T-helper 2 cell treated with Interferon-gamma antibody and Interleukin-4, amounts not matched to agents 5 μg/mL and 100 μg/mL, for 36 hours (primary cell): ENCODE measurements around the gene DDX39B.

ENCODE experiments used
- DNase-seq: peaks from one replicate; pipeline ENCODE4 v3.0.0; 2021; ENCODE audit warnings: low spot score
- H3K27ac Mint-ChIP-seq: one replicate; pipeline ENCODE4 v1.8.0; 2021; ENCODE audit warnings: mild to moderate bottlenecking, mixed read lengths
- H3K27me3 Mint-ChIP-seq: one replicate; pipeline ENCODE4 v1.8.0; 2021; ENCODE audit warnings: low read depth, mixed read lengths
- H3K36me3 Mint-ChIP-seq: one replicate; pipeline ENCODE4 v1.8.0; 2021; ENCODE audit warnings: low read depth, mixed read lengths
- H3K4me1 Mint-ChIP-seq: one replicate; pipeline ENCODE4 v1.8.0; 2021; ENCODE audit warnings: low read depth, mixed read lengths
- H3K4me3 Mint-ChIP-seq: one replicate; pipeline ENCODE4 v1.8.0; 2022; ENCODE audit warnings: mild to moderate bottlenecking, moderate library complexity, mixed read lengths
- H3K9me3 Mint-ChIP-seq: one replicate; pipeline ENCODE4 v1.8.0; 2021; ENCODE audit warnings: mixed read lengths

The DDX39B gene

GRCh38 chr6:31533455-31533841, 8.4 kb downstream of the DDX39B start:
- H3K27me3 Mint-ChIP-seq = no peaks in the 10 kb centered on the region
- H3K36me3 Mint-ChIP-seq = peaks cover 75% of the 10 kb centered on the region
- H3K4me1 Mint-ChIP-seq = peaks cover 18% of the 10 kb centered on the region
- DNase-seq = no peak
- no peak overlapping the region for H3K27ac Mint-ChIP-seq
- H3K4me3 Mint-ChIP-seq = no peak overlapping the region
- H3K9me3 Mint-ChIP-seq = no peaks in the 10 kb centered on the region

- no peak overlapping the region for H3K27ac Mint-ChIP-seq
- DNase-seq = no peak
- H3K4me3 Mint-ChIP-seq = no peak overlapping the region
- no peaks in the 10 kb centered on the region for H3K27me3 Mint-ChIP-seq
- peaks cover 71% of the 10 kb centered on the region for H3K36me3 Mint-ChIP-seq
- peaks cover 15% of the 10 kb centered on the region for H3K4me1 Mint-ChIP-seq
- H3K9me3 Mint-ChIP-seq = no peaks in the 10 kb centered on the region
Observed at GRCh38 chr6:31532644-31533454, 9.0 kb downstream of the DDX39B start.

GRCh38 chr6:31531771-31532643, 9.8 kb downstream of the DDX39B start:
- peaks cover 66% of the 10 kb centered on the region for H3K36me3 Mint-ChIP-seq
- DNase-seq = no peak
- H3K4me1 Mint-ChIP-seq = peaks cover 15% of the 10 kb centered on the region
- H3K9me3 Mint-ChIP-seq = no peaks in the 10 kb centered on the region
- H3K27me3 Mint-ChIP-seq = no peaks in the 10 kb centered on the region
- H3K27ac Mint-ChIP-seq = no peak overlapping the region
- H3K4me3 Mint-ChIP-seq = no peak overlapping the region

GRCh38 chr6:31531162-31531561, 10.6 kb downstream of the DDX39B start:
- H3K4me3 Mint-ChIP-seq = no peak overlapping the region
- no peaks in the 10 kb centered on the region for H3K27me3 Mint-ChIP-seq
- H3K27ac Mint-ChIP-seq = no peak overlapping the region
- H3K9me3 Mint-ChIP-seq = no peaks in the 10 kb centered on the region
- no peak for DNase-seq
- H3K36me3 Mint-ChIP-seq = peaks cover 59% of the 10 kb centered on the region
- peaks cover 12% of the 10 kb centered on the region for H3K4me1 Mint-ChIP-seq

GRCh38 chr6:31530659-31531058, 11.1 kb downstream of the DDX39B start:
- Mint-ChIP-seq H3K9me3 (no peaks in the 10 kb centered on the region), H3K4me1 (peaks cover 7% of the 10 kb centered on the region), H3K4me3 (no peak overlapping the region), H3K27me3 (no peaks in the 10 kb centered on the region), H3K36me3 (peaks cover 54% of the 10 kb centered on the region), H3K27ac (no peak overlapping the region)
- DNase-seq = no peak

- no peak for DNase-seq
- H3K4me1 Mint-ChIP-seq = peaks cover 6% of the 10 kb centered on the region
- peaks cover 43% of the 10 kb centered on the region for H3K36me3 Mint-ChIP-seq
- H3K9me3 Mint-ChIP-seq = no peaks in the 10 kb centered on the region
- no peak overlapping the region for H3K27ac Mint-ChIP-seq
- H3K27me3 Mint-ChIP-seq = no peaks in the 10 kb centered on the region
- H3K4me3 Mint-ChIP-seq = no peak overlapping the region
Observed at GRCh38 chr6:31529329-31530150, 12.3 kb downstream of the DDX39B start.

- H3K4me1 Mint-ChIP-seq = peaks cover 6% of the 10 kb centered on the region
- H3K36me3 Mint-ChIP-seq = peaks cover 38% of the 10 kb centered on the region
- no peak within 1 kb of the TSS for H3K4me3 Mint-ChIP-seq
- DNase-seq = no peak
- H3K9me3 Mint-ChIP-seq = no peaks in the 10 kb centered on the region
- H3K27me3 Mint-ChIP-seq = no peaks in the 10 kb centered on the region
- H3K27ac Mint-ChIP-seq = no peak within 1 kb of the TSS
Observed at GRCh38 chr6:31528821-31529328, 12.9 kb downstream of the DDX39B start, which contains the start of gene MCCD1. TSS of gene MCCD1 (plus strand) at chr6:31528962. CDS start at chr6:31529015, 53 bp downstream.

- no peak for DNase-seq
- Mint-ChIP-seq H3K27ac (no peak overlapping the region), H3K4me1 (peaks cover 4% of the 10 kb centered on the region), H3K9me3 (no peaks in the 10 kb centered on the region), H3K27me3 (no peaks in the 10 kb centered on the region), H3K4me3 (no peak overlapping the region), H3K36me3 (peaks cover 34% of the 10 kb centered on the region)
Observed at GRCh38 chr6:31528307-31528777, 13.5 kb downstream of the DDX39B start.

GRCh38 chr6:31525932-31526591, 15.7 kb downstream of the DDX39B start:
- H3K27ac Mint-ChIP-seq = no peak overlapping the region
- H3K36me3 Mint-ChIP-seq = peaks cover 13% of the 10 kb centered on the region
- H3K27me3 Mint-ChIP-seq = peaks cover 20% of the 10 kb centered on the region
- no peak for DNase-seq
- no peak overlapping the region for H3K4me3 Mint-ChIP-seq
- no peaks in the 10 kb centered on the region for H3K4me1 Mint-ChIP-seq
- H3K9me3 Mint-ChIP-seq = no peaks in the 10 kb centered on the region

GRCh38 chr6:31525553-31525931, 16.3 kb downstream of the DDX39B start:
- Mint-ChIP-seq H3K27me3 (peaks cover 20% of the 10 kb centered on the region), H3K4me1 (no peaks in the 10 kb centered on the region), H3K27ac (no peak overlapping the region), H3K9me3 (no peaks in the 10 kb centered on the region), H3K4me3 (no peak overlapping the region), H3K36me3 (peaks cover 9% of the 10 kb centered on the region)
- no peak for DNase-seq

- no peaks in the 10 kb centered on the region for H3K4me1 Mint-ChIP-seq
- H3K36me3 Mint-ChIP-seq = no peaks in the 10 kb centered on the region
- peaks cover 32% of the 10 kb centered on the region for H3K27me3 Mint-ChIP-seq
- H3K9me3 Mint-ChIP-seq = no peaks in the 10 kb centered on the region
- H3K27ac Mint-ChIP-seq = no peak overlapping the region
- H3K4me3 Mint-ChIP-seq = no peak overlapping the region
- no peak for DNase-seq
Observed at GRCh38 chr6:31521835-31522234, 20.0 kb downstream of the DDX39B start.

GRCh38 chr6:31513456-31514165, 28.2 kb downstream of the DDX39B start:
- Mint-ChIP-seq H3K4me3 (no peak overlapping the region), H3K4me1 (no peaks in the 10 kb centered on the region), H3K27ac (no peak overlapping the region), H3K27me3 (peaks cover 11% of the 10 kb centered on the region), H3K36me3 (peaks cover 29% of the 10 kb centered on the region), H3K9me3 (no peaks in the 10 kb centered on the region)
- DNase-seq = no peak
